ENCODE data around the gene STPG2.

- no peak for TF ChIP-seq CTCF (IDR thresholded peaks at IDR 0.05; ENCODE audit: low read length)
- no peak for TF ChIP-seq EZH2 (optimal IDR thresholded peaks at IDR 0.05; ENCODE audit: low read depth, low read length)
- no peak for TF ChIP-seq EZH2phosphoT487 (IDR thresholded peaks at IDR 0.05; ENCODE audit: low read length)
Measured at GRCh38 chr4:97513917-97514316, 629.4 kb downstream of the STPG2 start.
